ENCODE data around the gene RAB37.

Gene RAB37

DNA sequence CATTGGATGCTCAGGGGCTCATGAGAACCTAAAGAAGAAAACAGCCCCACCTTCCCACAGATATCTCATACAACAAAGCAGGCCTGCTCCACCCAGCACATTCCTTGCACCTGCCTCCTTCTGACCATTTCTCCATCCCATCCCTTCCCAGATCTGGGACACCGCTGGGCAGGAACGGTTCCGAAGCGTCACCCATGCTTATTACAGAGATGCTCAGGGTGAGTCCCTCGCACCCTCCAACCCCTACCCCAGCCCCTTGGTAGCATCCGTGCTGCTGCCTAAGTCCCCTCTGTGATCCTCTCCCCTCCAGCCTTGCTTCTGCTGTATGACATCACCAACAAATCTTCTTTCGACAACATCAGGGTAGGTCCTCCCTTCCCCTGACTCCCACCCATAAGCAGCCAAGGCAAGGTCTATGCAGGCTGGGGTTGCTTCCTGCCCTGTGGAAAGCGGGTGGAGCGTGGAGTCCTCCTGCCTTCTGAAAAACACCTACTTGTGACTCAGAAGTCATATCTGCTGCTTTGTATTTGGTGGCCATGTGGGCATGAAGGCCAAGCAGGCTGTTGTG, 6.0 kb downstream of the RAB37 start:
- no peak overlapping the region for H3K4me2 ChIP-seq (ENCODE audit: low read length)
- no peaks in the 10 kb centered on the region; the same call in 1 of the 2 replicates for H3K27me3 ChIP-seq (ENCODE audit: insufficient read depth, low read length)
- no peaks in the 10 kb centered on the region for H4K20me1 ChIP-seq (ENCODE audit: insufficient read depth, low read length)
- no peak overlapping the region for H3K27ac ChIP-seq (ENCODE audit: low read depth, low read length, poor library complexity, severe bottlenecking)
- TF ChIP-seq, protein P1, sequence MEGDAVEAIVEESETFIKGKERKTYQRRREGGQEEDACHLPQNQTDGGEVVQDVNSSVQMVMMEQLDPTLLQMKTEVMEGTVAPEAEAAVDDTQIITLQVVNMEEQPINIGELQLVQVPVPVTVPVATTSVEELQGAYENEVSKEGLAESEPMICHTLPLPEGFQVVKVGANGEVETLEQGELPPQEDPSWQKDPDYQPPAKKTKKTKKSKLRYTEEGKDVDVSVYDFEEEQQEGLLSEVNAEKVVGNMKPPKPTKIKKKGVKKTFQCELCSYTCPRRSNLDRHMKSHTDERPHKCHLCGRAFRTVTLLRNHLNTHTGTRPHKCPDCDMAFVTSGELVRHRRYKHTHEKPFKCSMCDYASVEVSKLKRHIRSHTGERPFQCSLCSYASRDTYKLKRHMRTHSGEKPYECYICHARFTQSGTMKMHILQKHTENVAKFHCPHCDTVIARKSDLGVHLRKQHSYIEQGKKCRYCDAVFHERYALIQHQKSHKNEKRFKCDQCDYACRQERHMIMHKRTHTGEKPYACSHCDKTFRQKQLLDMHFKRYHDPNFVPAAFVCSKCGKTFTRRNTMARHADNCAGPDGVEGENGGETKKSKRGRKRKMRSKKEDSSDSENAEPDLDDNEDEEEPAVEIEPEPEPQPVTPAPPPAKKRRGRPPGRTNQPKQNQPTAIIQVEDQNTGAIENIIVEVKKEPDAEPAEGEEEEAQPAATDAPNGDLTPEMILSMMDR (IDR thresholded peaks at IDR 0.05; ENCODE audit: low read length) = no peak
- TF ChIP-seq EZH2 (IDR thresholded peaks at IDR 0.05; ENCODE audit: borderline replicate concordance, low read length) = no peak
- peaks cover 22% of the 10 kb centered on the region for H3K4me1 ChIP-seq (ENCODE audit: insufficient read depth, low read length, severe bottlenecking)
- no peaks in the 10 kb centered on the region for H3K79me2 ChIP-seq (ENCODE audit: insufficient read depth, low read length)
- no peaks in the 10 kb centered on the region for H3K9me3 ChIP-seq (ENCODE audit: low read length)
- no peak overlapping the region for H2AFZ ChIP-seq (ENCODE audit: low read length)
- H3K9me2 ChIP-seq (ENCODE audit: low read depth, low read length) = no peaks in the 10 kb centered on the region
- H3K9ac ChIP-seq (ENCODE audit: low read length) = no peak overlapping the region
- H3F3A ChIP-seq (ENCODE audit: insufficient read depth, low read length) = no peaks in the 10 kb centered on the region
- no peaks in the 10 kb centered on the region for H3K36me3 ChIP-seq (ENCODE audit: insufficient read depth, low read length)
- no peak overlapping the region for H3K4me3 ChIP-seq (ENCODE audit: low read depth, low read length, poor library complexity, severe bottlenecking)

DNA sequence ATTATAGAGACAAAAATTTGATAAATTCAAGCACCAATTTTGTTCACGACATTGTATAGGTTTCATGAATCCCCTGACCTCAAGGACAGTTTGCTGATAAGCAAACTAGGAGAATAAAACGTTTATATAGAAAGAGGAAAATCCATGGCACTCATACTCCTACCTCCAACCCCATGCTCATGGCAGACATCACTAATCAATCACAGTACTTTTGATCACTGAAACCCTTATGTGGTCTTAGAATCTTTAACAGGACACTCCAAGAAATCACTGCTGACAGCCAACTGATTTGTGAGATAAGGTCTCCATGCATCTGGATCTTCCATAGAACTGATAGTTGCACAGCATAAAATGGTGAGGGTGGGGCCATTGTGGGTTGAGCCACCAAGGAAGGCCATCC, 6.7 kb downstream of the RAB37 start:
- H3K79me2 ChIP-seq (ENCODE audit: insufficient read depth, low read length) = no peaks in the 10 kb centered on the region
- no peaks in the 10 kb centered on the region for H4K20me1 ChIP-seq (ENCODE audit: insufficient read depth, low read length)
- no peaks in the 10 kb centered on the region for H3K9me3 ChIP-seq (ENCODE audit: low read length)
- no peak overlapping the region for H3K4me2 ChIP-seq (ENCODE audit: low read length)
- no peak overlapping the region for H2AFZ ChIP-seq (ENCODE audit: low read length)
- H3F3A ChIP-seq (ENCODE audit: insufficient read depth, low read length) = no peaks in the 10 kb centered on the region
- no peak for TF ChIP-seq EZH2 (IDR thresholded peaks at IDR 0.05; ENCODE audit: borderline replicate concordance, low read length)
- TF ChIP-seq, protein P1 (IDR thresholded peaks at IDR 0.05; ENCODE audit: low read length) = no peak
- no peaks in the 10 kb centered on the region; the same call in 1 of the 2 replicates for H3K27me3 ChIP-seq (ENCODE audit: insufficient read depth, low read length)
- no peaks in the 10 kb centered on the region for H3K9me2 ChIP-seq (ENCODE audit: low read depth, low read length)
- peaks cover 16% of the 10 kb centered on the region for H3K4me1 ChIP-seq (ENCODE audit: insufficient read depth, low read length, severe bottlenecking)
- H3K4me3 ChIP-seq (ENCODE audit: low read depth, low read length, poor library complexity, severe bottlenecking) = no peak overlapping the region
- H3K9ac ChIP-seq (ENCODE audit: low read length) = no peak overlapping the region
- no peak overlapping the region for H3K27ac ChIP-seq (ENCODE audit: low read depth, low read length, poor library complexity, severe bottlenecking)
- H3K36me3 ChIP-seq (ENCODE audit: insufficient read depth, low read length) = no peaks in the 10 kb centered on the region

DNA sequence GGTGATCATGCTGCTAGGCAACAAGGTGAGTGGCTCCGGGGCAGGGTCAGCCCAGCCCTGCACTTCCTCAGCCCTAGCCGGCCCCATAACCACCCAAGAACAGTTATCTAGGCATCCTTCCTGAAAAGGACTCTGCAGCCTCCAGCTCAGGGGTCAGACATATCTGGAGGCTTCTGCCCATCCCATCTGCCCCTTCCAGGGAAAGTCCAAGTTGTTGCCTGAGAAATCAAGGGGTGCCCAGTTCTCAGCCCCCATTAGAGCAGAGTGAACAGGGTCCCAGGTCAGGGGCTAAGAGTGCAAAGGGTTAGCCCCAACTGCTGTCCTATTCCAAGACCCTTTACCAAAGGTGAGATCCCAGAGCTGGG, 7.3 kb downstream of the RAB37 start:
- Histone ChIP-seq H4K20me1 (ENCODE audit: insufficient read depth, low read length) (no peaks in the 10 kb centered on the region), H3K27me3 (ENCODE audit: insufficient read depth, low read length) (no peaks in the 10 kb centered on the region), H3F3A (ENCODE audit: insufficient read depth, low read length) (no peaks in the 10 kb centered on the region), H3K79me2 (ENCODE audit: insufficient read depth, low read length) (no peaks in the 10 kb centered on the region), H3K4me3 (ENCODE audit: low read depth, low read length, poor library complexity, severe bottlenecking) (no peak overlapping the region), H3K4me1 (ENCODE audit: insufficient read depth, low read length, severe bottlenecking) (peaks cover 18% of the 10 kb centered on the region), H3K9me3 (ENCODE audit: low read length) (no peaks in the 10 kb centered on the region), H3K27ac (ENCODE audit: low read depth, low read length, poor library complexity, severe bottlenecking) (no peak overlapping the region), H3K9me2 (ENCODE audit: low read depth, low read length) (no peaks in the 10 kb centered on the region), H3K4me2 (ENCODE audit: low read length) (no peak overlapping the region), H3K9ac (ENCODE audit: low read length) (no peak overlapping the region), H2AFZ (ENCODE audit: low read length) (no peak overlapping the region), H3K36me3 (ENCODE audit: insufficient read depth, low read length) (no peaks in the 10 kb centered on the region)
- TF ChIP-seq, protein P1 (IDR thresholded peaks at IDR 0.05; ENCODE audit: low read length) = no peak
- TF ChIP-seq EZH2 (IDR thresholded peaks at IDR 0.05; ENCODE audit: borderline replicate concordance, low read length) = no peak
